PC-9 (cell line): ENCODE measurements around the gene MAP3K8. TPM values are rescaled to one million over a fixed set of nuclear protein-coding genes. Genes with fewer than 3 reads are reported as not detected.
"Not testable (repeated sequence)": the region's sequence is repeated elsewhere in the genome, so short reads cannot be mapped to it uniquely, and the experiment has no call there.

Source experiments
- BruUV-seq: library from RNA; stranded (reverse); fragments of 400-500 nt; replicated peaks from 2 replicates; lab custom pipeline; 2021; lab: Mats Ljungman, UMichigan
- CTCF ChIA-PET: fragments of 300-600 bp; sonication (Branson Sonifier 250); formaldehyde crosslinking; loops from one replicate; lab custom pipeline; 2022; ENCODE audit warnings: antibody characterized with exemption; lab: Charles Lee
- POLR2A ChIA-PET: fragments of 300-600 bp; sonication (Branson Sonifier 250); formaldehyde crosslinking; loops from one replicate; lab custom pipeline; 2022; ENCODE audit warnings: antibody characterized with exemption; ENCODE audit not compliant: unreplicated experiment; lab: Charles Lee
- DNase-seq, 2 experiments: peaks; one replicate each; pipeline versions ENCODE4 v3.0.0 to v3.0.0-alpha.2; 2015 to 2022; ENCODE audit warnings: mixed read lengths in 1 of 2
- H2AFZ ChIP-seq: fragments of 200-600 bp; sonication (generic); 2 replicates; pipeline ENCODE4 v1.8.1; 2017; ENCODE audit warnings: antibody characterized with exemption
- H3F3A ChIP-seq: fragments of 200-600 bp; sonication (generic); 2 replicates; pipeline ENCODE4 v1.8.1; 2017; ENCODE audit warnings: antibody characterized with exemption, mild to moderate bottlenecking, low read depth; ENCODE audit not compliant: insufficient read depth
- H3K27ac ChIP-seq: fragments of 200-600 bp; sonication (generic); 2 replicates; pipeline ENCODE4 v1.6.1; 2016; ENCODE audit warnings: mixed run types
- H3K27me3 ChIP-seq: fragments of 200-600 bp; sonication (generic); 2 replicates; pipeline ENCODE4 v1.6.1; 2016; ENCODE audit warnings: low read depth, mixed run types; ENCODE audit not compliant: insufficient read depth
- H3K36me3 ChIP-seq: fragments of 200-600 bp; sonication (generic); 2 replicates; pipeline ENCODE4 v1.6.1; 2016; ENCODE audit warnings: low read depth, mixed run types
- H3K4me1 ChIP-seq: fragments of 200-600 bp; sonication (generic); replicated peaks from 2 replicates; pipeline ENCODE4 v1.6.1; 2016; ENCODE audit warnings: mixed run types; ENCODE audit not compliant: insufficient read depth
- H3K4me2 ChIP-seq: fragments of 200-600 bp; sonication (generic); 2 replicates; pipeline ENCODE4 v1.6.1; 2017; ENCODE audit warnings: mixed run types
- H3K4me3 ChIP-seq: fragments of 200-600 bp; sonication (generic); 2 replicates; pipeline ENCODE4 v1.6.1; 2016; ENCODE audit warnings: mixed run types
- H3K79me2 ChIP-seq: fragments of 200-600 bp; sonication (generic); 2 replicates; pipeline ENCODE4 v1.6.1; 2017; ENCODE audit warnings: low read depth, mixed run types
- H3K9me2 ChIP-seq: fragments of 200-600 bp; sonication (generic); 2 replicates; pipeline ENCODE4 v1.8.1; 2017; ENCODE audit warnings: mild to moderate bottlenecking; ENCODE audit not compliant: insufficient read depth
- H3K9me3 ChIP-seq: fragments of 200-600 bp; sonication (generic); 2 replicates; pipeline ENCODE4 v1.8.1; 2016; ENCODE audit warnings: low read depth; ENCODE audit not compliant: insufficient read depth
- H4K20me1 ChIP-seq: fragments of 200-600 bp; sonication (generic); 2 replicates; pipeline ENCODE4 v1.8.1; 2017; ENCODE audit not compliant: insufficient read depth
- EZH2 ChIP-seq: fragments of 200-600 bp; sonication (generic); IDR thresholded peaks from 2 replicates; pipeline ENCODE4 v1.8.0; 2017; ENCODE audit warnings: antibody characterized with exemption, low read depth
- intact Hi-C: fragments of 100-400 bp; cut with micrococcal nuclease; formaldehyde crosslinking; loops from one replicate; pipeline ENCODE4 v1.10.0; 2022; ENCODE audit not compliant: unreplicated experiment
- total RNA-seq: library from RNA; stranded (reverse); gene quantifications from 2 replicates; pipeline ENCODE4 v1.2.3, GENCODE V29; 2021
- TF ChIP-seq, protein P1 (sequence below): fragments of 200-600 bp; sonication (generic); conservative IDR thresholded peaks from 2 replicates; pipeline ENCODE4 v1.6.1; 2017; ENCODE audit warnings: mixed run types, antibody characterized with exemption, mild to moderate bottlenecking, moderate library complexity

Gene MAP3K8
- total RNA-seq, 1 experiment from 2014 or later: 14.3 TPM

DNA sequence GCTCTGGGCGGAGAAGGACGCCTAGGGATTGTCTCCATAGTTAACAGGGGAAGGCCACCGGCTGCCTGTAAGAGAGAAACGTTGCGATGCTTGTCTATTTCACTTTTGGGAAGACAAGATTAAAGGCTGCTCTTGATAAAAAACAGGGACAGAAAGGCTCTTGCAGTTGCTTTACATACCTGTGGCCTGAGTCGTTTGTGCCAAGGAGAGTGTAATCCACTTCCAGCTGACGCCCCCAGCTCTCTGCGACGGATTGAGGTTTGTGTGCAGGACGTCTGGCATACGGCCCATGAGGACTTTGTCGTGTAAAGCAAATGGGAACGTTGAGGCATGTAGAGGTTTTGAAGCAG lies 1.1 kb downstream of the MAP3K8 start:
- no peaks in the 10 kb centered on the region for H3K27me3 ChIP-seq
- DNase-seq: no peak
- TF ChIP-seq, protein P1, sequence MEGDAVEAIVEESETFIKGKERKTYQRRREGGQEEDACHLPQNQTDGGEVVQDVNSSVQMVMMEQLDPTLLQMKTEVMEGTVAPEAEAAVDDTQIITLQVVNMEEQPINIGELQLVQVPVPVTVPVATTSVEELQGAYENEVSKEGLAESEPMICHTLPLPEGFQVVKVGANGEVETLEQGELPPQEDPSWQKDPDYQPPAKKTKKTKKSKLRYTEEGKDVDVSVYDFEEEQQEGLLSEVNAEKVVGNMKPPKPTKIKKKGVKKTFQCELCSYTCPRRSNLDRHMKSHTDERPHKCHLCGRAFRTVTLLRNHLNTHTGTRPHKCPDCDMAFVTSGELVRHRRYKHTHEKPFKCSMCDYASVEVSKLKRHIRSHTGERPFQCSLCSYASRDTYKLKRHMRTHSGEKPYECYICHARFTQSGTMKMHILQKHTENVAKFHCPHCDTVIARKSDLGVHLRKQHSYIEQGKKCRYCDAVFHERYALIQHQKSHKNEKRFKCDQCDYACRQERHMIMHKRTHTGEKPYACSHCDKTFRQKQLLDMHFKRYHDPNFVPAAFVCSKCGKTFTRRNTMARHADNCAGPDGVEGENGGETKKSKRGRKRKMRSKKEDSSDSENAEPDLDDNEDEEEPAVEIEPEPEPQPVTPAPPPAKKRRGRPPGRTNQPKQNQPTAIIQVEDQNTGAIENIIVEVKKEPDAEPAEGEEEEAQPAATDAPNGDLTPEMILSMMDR: no peak
- no peak for TF ChIP-seq EZH2
- ChIA-PET CTCF (no interaction called here), POLR2A (interaction anchor here (0.5 to 3.1 kb wide), 4 partner anchors 12 to 252 kb away, joined by 3 to 36 read pairs (median 6); no protein-coding TSS in a partner anchor)
- intact Hi-C loops: no loop called here
- peaks cover 45% of the 10 kb centered on the region for H3K79me2 ChIP-seq
- H3K9me3 ChIP-seq: no peaks in the 10 kb centered on the region
- H3K9me2 ChIP-seq: no peaks in the 10 kb centered on the region
- peaks cover 23% of the 10 kb centered on the region for H3K36me3 ChIP-seq
- H4K20me1 ChIP-seq: no peaks in the 10 kb centered on the region; the same call in 1 of the 2 replicates
- peaks cover 66% of the 10 kb centered on the region for H3K4me1 ChIP-seq
- peak overlapping the region; percentile 95 for H3K27ac ChIP-seq
- H3F3A ChIP-seq: peaks cover 32% of the 10 kb centered on the region; the same call in 1 of the 2 replicates
- H2AFZ ChIP-seq: peak overlapping the region; percentile 79; the same call in 1 of the 2 replicates
- peak overlapping the region; percentile 95 for H3K4me3 ChIP-seq
- peak overlapping the region; percentile 92 for H3K4me2 ChIP-seq
- BruUV-seq: TSS peak; percentile 53

DNA sequence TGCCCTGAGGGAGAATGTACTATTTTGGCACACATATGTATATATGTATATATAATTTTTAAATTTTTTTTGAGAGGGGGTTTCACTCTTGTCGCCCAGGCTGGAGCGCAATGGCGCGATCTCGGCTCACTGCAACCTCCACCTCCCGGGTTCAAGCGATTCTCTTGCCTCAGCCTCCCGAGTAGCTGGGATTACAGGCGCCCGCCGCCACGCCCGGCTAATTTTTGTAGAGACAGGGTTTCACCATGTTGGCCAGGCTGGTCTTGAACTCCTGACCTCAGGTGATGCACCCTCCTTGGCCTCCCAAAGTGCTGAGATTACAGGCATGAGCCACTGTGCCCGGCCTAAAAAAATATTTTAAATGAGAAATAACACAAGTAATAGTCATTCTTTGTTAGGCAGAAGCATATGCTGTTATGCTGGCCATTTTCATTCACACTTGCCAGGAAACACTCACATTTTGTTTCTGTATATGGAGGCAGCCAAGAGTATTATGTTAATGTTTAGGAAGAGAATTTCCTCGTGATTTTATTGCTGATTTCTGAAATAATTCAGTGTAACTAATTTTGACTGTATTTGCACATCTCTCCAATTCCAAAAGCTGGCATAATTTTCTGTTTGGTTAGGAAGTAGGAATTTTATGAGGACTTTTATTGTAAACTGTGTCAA lies 1.6 kb downstream of the MAP3K8 start:
- not testable (repeated sequence) for H2AFZ ChIP-seq, H3K9me3 ChIP-seq, BruUV-seq, H3K9me2 ChIP-seq, H3K27me3 ChIP-seq, DNase-seq, H4K20me1 ChIP-seq
- peak overlapping the region; percentile 92 for H3K4me2 ChIP-seq
- H3F3A ChIP-seq: peaks cover 32% of the 10 kb centered on the region; the same call in 1 of the 2 replicates
- H3K79me2 ChIP-seq: peaks cover 45% of the 10 kb centered on the region
- peak overlapping the region; percentile 95 for H3K4me3 ChIP-seq
- H3K27ac ChIP-seq: peak overlapping the region; percentile 95
- H3K4me1 ChIP-seq: peaks cover 60% of the 10 kb centered on the region
- intact Hi-C loops: loop anchor here (2.0 kb wide), 1 partner anchor 13 kb away; no protein-coding TSS in a partner anchor
- ChIA-PET POLR2A (interaction anchor here (0.6 to 3.1 kb wide), 3 partner anchors 12 to 97 kb away, joined by 3 to 36 read pairs (median 6); no protein-coding TSS in a partner anchor), CTCF (interaction anchor here (0.5 to 0.7 kb wide), 2 partner anchors 16 to 156 kb away, joined by 3 to 7 read pairs; no protein-coding TSS in a partner anchor)
- peaks cover 26% of the 10 kb centered on the region for H3K36me3 ChIP-seq

DNA sequence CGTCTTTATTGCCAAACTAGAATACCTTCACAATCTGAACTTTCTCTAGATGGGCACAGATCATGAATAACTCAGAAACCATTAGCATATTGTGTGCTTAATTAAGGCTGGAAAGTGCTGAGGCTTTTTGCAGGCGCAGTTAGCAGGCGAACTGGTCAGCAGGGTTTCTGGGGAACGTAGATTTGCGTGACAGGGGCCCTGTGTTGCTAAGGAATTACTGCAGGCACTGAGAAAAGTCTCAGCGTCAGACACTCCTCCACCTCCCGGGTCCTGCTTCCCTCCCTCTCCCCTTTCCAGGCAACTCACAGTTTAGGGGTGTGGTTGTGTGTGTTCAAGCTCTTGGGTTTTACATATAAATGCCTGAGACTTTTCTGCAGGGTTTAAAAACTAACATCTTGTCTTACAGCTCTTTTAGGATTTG lies 2.2 kb downstream of the MAP3K8 start:
- no peak overlapping the region for H2AFZ ChIP-seq
- POLR2A ChIA-PET: no interaction called here

More for the DNA sequence above, 2.2 kb downstream of the MAP3K8 start:
- H3K4me1 ChIP-seq: peaks cover 54% of the 10 kb centered on the region
- peak overlapping the region; percentile 92 for H3K4me2 ChIP-seq
- H3K36me3 ChIP-seq: peaks cover 26% of the 10 kb centered on the region
- H3K27me3 ChIP-seq: no peaks in the 10 kb centered on the region
- no peaks in the 10 kb centered on the region for H3K9me3 ChIP-seq
- H3K9me2 ChIP-seq: no peaks in the 10 kb centered on the region
- intact Hi-C loops: loop anchor here (2.0 kb wide), 1 partner anchor 13 kb away; no protein-coding TSS in a partner anchor
- no peaks in the 10 kb centered on the region; the same call in 1 of the 2 replicates for H4K20me1 ChIP-seq
- DNase-seq: peak; percentile 36 to 60
- no TSS peak for BruUV-seq
- peaks cover 32% of the 10 kb centered on the region; the same call in 1 of the 2 replicates for H3F3A ChIP-seq
- CTCF ChIA-PET: interaction anchor here (0.5 to 0.7 kb wide), 2 partner anchors 17 to 155 kb away, joined by 3 to 7 read pairs; no protein-coding TSS in a partner anchor
- H3K4me3 ChIP-seq: peak overlapping the region; percentile 95
- H3K79me2 ChIP-seq: peaks cover 45% of the 10 kb centered on the region
- TF ChIP-seq, protein P1: no peak
- TF ChIP-seq EZH2: no peak
- peak overlapping the region; percentile 66 for H3K27ac ChIP-seq
